Measurements from ENCODE around the gene CRIP1. TPM values are rescaled to one million over a fixed set of nuclear protein-coding genes. Genes with fewer than 3 reads are reported as not detected.

The CRIP1 gene
- polyA plus RNA-seq, 3 donors = 688 to 2,084 (median 1,032) TPM

GRCh38 chr14:105455086-105455640, 31.5 kb upstream of the CRIP1 start:
- Mint-ChIP-seq H3K4me1 (no peaks in the 10 kb centered on the region), H3K36me3 (peaks cover 40 to 68% of the 10 kb centered on the region in 2 donors), H3K9me3 (no peaks in the 10 kb centered on the region), H3K4me3 (no peak overlapping the region), H3K27me3 (ENCODE audit: low read depth in 3 of 3) (no peaks in the 10 kb centered on the region), H3K27ac (no peak overlapping the region)
- no peak overlapping the region for H3K4me3 ChIP-seq (replicated peaks in 1 of 3; ENCODE audit: low read depth in 2 of 3, low read length in 3 of 3)
- no peaks in the 10 kb centered on the region for H3K79me2 ChIP-seq (ENCODE audit: insufficient read depth, low read length)
- H3K36me3 ChIP-seq (replicated peaks in 1 of 2; ENCODE audit: control insufficient read depth in 1 of 2, insufficient read depth in 2 of 2, low read length in 2 of 2) = peaks cover 59 to 75% of the 10 kb centered on the region in 2 donors
- H3K9me3 ChIP-seq (replicated peaks in 1 of 2; ENCODE audit: control insufficient read depth in 1 of 2, insufficient read depth in 1 of 2, low read length in 2 of 2) = no peaks in the 10 kb centered on the region
- TF ChIP-seq CTCF (IDR thresholded peaks at IDR 0.05) = no peak
- peaks cover 4% of the 10 kb centered on the region for H4K20me1 ChIP-seq (ENCODE audit: insufficient read depth, low read length)
- no peak for DNase-seq
- H3K27ac ChIP-seq (ENCODE audit: low read depth in 1 of 2, low read length in 2 of 2) = no peak overlapping the region
- H3K9ac ChIP-seq (ENCODE audit: insufficient read depth, low read length, poor library complexity, severe bottlenecking) = no peak overlapping the region
- intact Hi-C loops (cut with micrococcal nuclease) = no loop called here
- H3K4me1 ChIP-seq (ENCODE audit: control insufficient read depth in 1 of 2, insufficient read depth in 2 of 2, low read length in 2 of 2) = no peaks in the 10 kb centered on the region
- WGBS (ENCODE audit: insufficient coverage) = 98% methylated on average over 19 of the region's 22 CpGs
- H3K4me2 ChIP-seq (replicated peaks; ENCODE audit: extremely low read depth, low read length, poor library complexity, severe bottlenecking) = no peak overlapping the region
- H2AFZ ChIP-seq (ENCODE audit: insufficient read depth, low read depth, low read length, poor library complexity, severe bottlenecking) = no peak overlapping the region
- H3K27me3 ChIP-seq (ENCODE audit: control insufficient read depth in 2 of 2, insufficient read depth in 2 of 2, low read length in 2 of 2) = no peaks in the 10 kb centered on the region

GRCh38 chr14:105455766-105456660, 30.7 kb upstream of the CRIP1 start:
- intact Hi-C loops (cut with micrococcal nuclease) = no loop called here
- Mint-ChIP-seq H3K9me3 (no peaks in the 10 kb centered on the region), H3K4me1 (no peaks in the 10 kb centered on the region), H3K27me3 (ENCODE audit: low read depth in 3 of 3) (no peaks in the 10 kb centered on the region), H3K27ac (no peak overlapping the region), H3K4me3 (no peak overlapping the region), H3K36me3 (peaks cover 38 to 68% of the 10 kb centered on the region in 2 donors)
- H3K9me3 ChIP-seq (replicated peaks in 1 of 2; ENCODE audit: control insufficient read depth in 1 of 2, insufficient read depth in 1 of 2, low read length in 2 of 2) = no peaks in the 10 kb centered on the region
- 96% methylated on average over 17 of the region's 22 CpGs for WGBS (ENCODE audit: insufficient coverage)
- H3K79me2 ChIP-seq (ENCODE audit: insufficient read depth, low read length) = no peaks in the 10 kb centered on the region
- no peak overlapping the region for H3K9ac ChIP-seq (ENCODE audit: insufficient read depth, low read length, poor library complexity, severe bottlenecking)
- no peak overlapping the region for H2AFZ ChIP-seq (ENCODE audit: insufficient read depth, low read depth, low read length, poor library complexity, severe bottlenecking)
- no peak for TF ChIP-seq CTCF (IDR thresholded peaks at IDR 0.05)
- no peak for DNase-seq
- peaks cover 59 to 75% of the 10 kb centered on the region in 2 donors for H3K36me3 ChIP-seq (replicated peaks in 1 of 2; ENCODE audit: control insufficient read depth in 1 of 2, insufficient read depth in 2 of 2, low read length in 2 of 2)
- no peak overlapping the region for H3K4me3 ChIP-seq (replicated peaks in 1 of 3; ENCODE audit: low read depth in 2 of 3, low read length in 3 of 3)
- H3K27ac ChIP-seq (ENCODE audit: low read depth in 1 of 2, low read length in 2 of 2) = no peak overlapping the region
- peaks cover 4% of the 10 kb centered on the region for H4K20me1 ChIP-seq (ENCODE audit: insufficient read depth, low read length)
- no peak overlapping the region for H3K4me2 ChIP-seq (replicated peaks; ENCODE audit: extremely low read depth, low read length, poor library complexity, severe bottlenecking)
- H3K27me3 ChIP-seq (ENCODE audit: control insufficient read depth in 2 of 2, insufficient read depth in 2 of 2, low read length in 2 of 2) = no peaks in the 10 kb centered on the region
- no peaks in the 10 kb centered on the region for H3K4me1 ChIP-seq (ENCODE audit: control insufficient read depth in 1 of 2, insufficient read depth in 2 of 2, low read length in 2 of 2)

All from CD14-positive monocyte (primary cell).